K562 (cell line): ENCODE data around the gene IL15. TPM values are rescaled to one million over a fixed set of nuclear protein-coding genes. Genes with fewer than 3 reads are reported as not detected.

ENCODE experiments used
- CBX3 ChIP-seq, 2 experiments: IDR thresholded peaks; 1 replicate in 1 of 2; 2 replicates in 1 of 2; pipeline ENCODE4 v1.6.1; 2012; ENCODE audit warnings: inconsistent platforms in 2 of 2, low read length in 2 of 2, borderline replicate concordance in 1 of 2, control low read depth in 1 of 2
- DACH1 ChIP-seq: fragments of 450-650 bp; IDR thresholded peaks from 2 replicates; pipeline ENCODE4 v1.6.1; 2018; ENCODE audit not compliant: partially characterized antibody
- KLF13 ChIP-seq: fragments of 450-650 bp; IDR thresholded peaks from 2 replicates; pipeline ENCODE4 v1.6.1; 2016; ENCODE audit warnings: missing genetic modification characterization, low read depth, mild to moderate bottlenecking, missing compliant biosample characterization, moderate library complexity, borderline replicate concordance
- NFATC3 ChIP-seq: fragments of 450-650 bp; IDR thresholded peaks from 2 replicates; pipeline ENCODE4 v1.6.1; 2017; ENCODE audit warnings: mild to moderate bottlenecking
- STAT6 ChIP-seq: sonication (generic); formaldehyde crosslinking; IDR thresholded peaks from 2 replicates; pipeline ENCODE4 v1.8.1; 2023; ENCODE audit warnings: mild to moderate bottlenecking, missing genetic modification reagents
- ZBTB12 ChIP-seq: fragments of 250-450 bp; sonication (Bioruptor Pico); IDR thresholded peaks from 2 replicates; pipeline ENCODE4 v1.4.0; 2020
- ZBTB7A ChIP-seq: IDR thresholded peaks from 2 replicates; pipeline ENCODE4 v1.6.1; 2011; ENCODE audit warnings: low read depth, mild to moderate bottlenecking, low read length, moderate library complexity, borderline replicate concordance; ENCODE audit not compliant: control insufficient read depth
- ZEB2 ChIP-seq: fragments of 450-650 bp; IDR thresholded peaks from 2 replicates; pipeline ENCODE4 v1.6.1; 2016
- ZNF324 ChIP-seq: fragments of 250-450 bp; sonication (Bioruptor Pico); IDR thresholded peaks from 2 replicates; pipeline ENCODE4 v1.4.0; 2020; ENCODE audit warnings: mild to moderate bottlenecking
- ZNF407 ChIP-seq: fragments of 450-650 bp; IDR thresholded peaks from 2 replicates; pipeline ENCODE4 v1.6.1; 2016; ENCODE audit warnings: low read depth
- polyA plus RNA-seq, 8 experiments: library from polyadenylated mRNA; depleted of rRNA in 4 of 8; stranded (reverse) in 5 of 8; unstranded in 3 of 8; fragments of >200 nt; fragmentation: Nextera tagmentation in 2 of 8; fragmentation: Illumina TruSeq in 1 of 8; extraction: Ambion mirVana in 2 of 8; extraction: Trizol in 1 of 8; gene quantifications; 2 replicates each; pipeline versions ENCODE4 v1.2.1 to v1.2.3, GENCODE V29; 2011 to 2014; ENCODE audit warnings: inconsistent platforms in 1 of 8, missing spikeins in 1 of 8
- total RNA-seq, 7 experiments: library from RNA; depleted of rRNA in 6 of 7; stranded (reverse); fragments of >200 nt in 6 of 7; fragmentation: Illumina TruSeq in 2 of 7; extraction: Trizol in 2 of 7; gene quantifications; 2 replicates each; pipeline versions ENCODE4 v1.2.1 to v1.2.3, GENCODE V29; 2011 to 2021; ENCODE audit warnings: low replicate concordance in 1 of 7

The IL15 gene
- total and polyA plus RNA-seq, 9 of the 15 experiments (the other 6 are each of a cell fraction or from before 2014, with no cell fraction given), result 0.13 to 0.50 (median 0.34) TPM

GRCh38 chr4:141730805-141731204 is 94.4 kb downstream of the IL15 start (continued):
- no peak for TF ChIP-seq ZNF407
- no peak for TF ChIP-seq ZEB2
- TF ChIP-seq NFATC3, result no peak
- TF ChIP-seq CBX3 (IDR thresholded peaks at IDR 0.05; ENCODE audit: borderline replicate concordance in 1 of 2, low read length in 2 of 2), result no peak
- TF ChIP-seq KLF13, result no peak
- no peak for TF ChIP-seq ZBTB12 (CRISPR knock-in tag)
- TF ChIP-seq ZNF324 (CRISPR knock-in tag), result no peak
- no peak for TF ChIP-seq DACH1
- no peak for TF ChIP-seq STAT6 (CRISPR knock-in tag)
- no peak for TF ChIP-seq ZBTB7A
